Transverse colon (tissue), 4 donors: ENCODE measurements around the gene FCMR. TPM values are rescaled to one million over a fixed set of nuclear protein-coding genes. Genes with fewer than 3 reads are reported as not detected.
"Not testable (repeated sequence)": the region's sequence is repeated elsewhere in the genome, so short reads cannot be mapped to it uniquely, and the experiment has no call there.

Experiments used
- DNase-seq: peaks from one replicate; pipeline ENCODE4 v3.0.0-alpha.2; 2019
- H3K27ac ChIP-seq, 4 donors: fragments of 200-600 bp; sonication (generic); 2 replicates each; pipeline ENCODE4 v1.5.1; 2016 to 2018; ENCODE audit warnings: inconsistent platforms in 4 of 4
- H3K27me3 ChIP-seq: fragments of 200-600 bp; sonication (generic); 2 replicates; pipeline ENCODE4 v1.5.1; 2017; ENCODE audit warnings: inconsistent platforms
- H3K36me3 ChIP-seq, 4 donors: fragments of 200-600 bp; sonication (generic); 2 replicates each; pipeline ENCODE4 v1.5.1; 2017 to 2019; ENCODE audit warnings: inconsistent platforms in 4 of 4
- H3K4me1 ChIP-seq, 4 donors: fragments of 200-600 bp; sonication (generic); 2 replicates each; pipeline ENCODE4 v1.5.1; 2017 to 2020; ENCODE audit warnings: inconsistent platforms in 4 of 4
- H3K4me3 ChIP-seq, 4 donors: fragments of 200-600 bp; sonication (generic); 1 replicate in 1 of 4; 2 replicates in 3 of 4; pipeline versions ENCODE4 v1.5.1 to v1.6.1; 2017 to 2019; ENCODE audit warnings: inconsistent platforms in 4 of 4
- H3K9me3 ChIP-seq, 2 donors: fragments of 200-600 bp; sonication (generic); 2 replicates each; pipeline ENCODE4 v1.5.1; 2017 to 2019; ENCODE audit warnings: inconsistent platforms in 2 of 2
- CTCF ChIP-seq, 5 experiments: fragments of 200-600 bp in 3 of 5; fragments of 450-650 bp in 2 of 5; sonication (generic) in 3 of 5; IDR thresholded peaks; 1 replicate in 2 of 5; 2 replicates in 3 of 5; pipeline ENCODE4 v1.5.1; 2016 to 2017; ENCODE audit warnings: antibody characterized with exemption in 5 of 5, inconsistent platforms in 3 of 5, mild to moderate bottlenecking in 2 of 5, moderate library complexity in 1 of 5
- EP300 ChIP-seq: sonication (generic); formaldehyde crosslinking; IDR thresholded peaks from one replicate; pipeline ENCODE4 v1.6.1; 2017; ENCODE audit warnings: antibody characterized with exemption, low read depth
- POLR2A ChIP-seq: fragments of 450-650 bp; IDR thresholded peaks from one replicate; pipeline ENCODE4 v1.6.1; 2016; ENCODE audit warnings: antibody characterized with exemption, mild to moderate bottlenecking, moderate library complexity
- POLR2AphosphoS5 ChIP-seq, 3 donors: sonication (generic); formaldehyde crosslinking; IDR thresholded peaks; one replicate each; pipeline ENCODE4 v1.6.1; 2016; ENCODE audit warnings: antibody characterized with exemption in 3 of 3
- WGBS, 2 donors: methylation state at CpG; one replicate each; pipeline ENCODE4 v1.1.5; 2018; ENCODE audit warnings: low coverage in 1 of 2; 5-methylcytosine and 5-hydroxymethylcytosine counted together
- in situ Hi-C, 4 donors: fragments of 200-750 bp; cut with MboI; loops; one replicate each; pipeline versions ENCODE4 v1.15.0 to v1.15.1; 2017; ENCODE audit warnings: low sequenced_read_pairs in 3 of 4, low pct_ligation_motif_present in 1 of 4, low pct_unique_long_range_greater_than_20kb in 1 of 4
- intact Hi-C: fragments of 100-400 bp; cut with DNase I; formaldehyde crosslinking; loops from one replicate; pipeline ENCODE4 v1.15.1; 2023; ENCODE audit warnings: low total_unique reads
- total RNA-seq, 4 donors: library from RNA; depleted of rRNA; stranded (reverse); fragments of >200 nt; gene quantifications; one replicate each; pipeline ENCODE4 v1.1.0, GENCODE V29; 2016

The FCMR gene
- total RNA-seq, 4 donors from 2014 or later: 1.00 to 51.6 (median 15.9) TPM

- H3K9me3 ChIP-seq: no peaks in the 10 kb centered on the region
- H3K27ac ChIP-seq: peak overlapping the region; percentile 72 to 78 (median 76)
- H3K27me3 ChIP-seq: no peaks in the 10 kb centered on the region
- WGBS, 2 donors: 60 to 65% methylated on average over 2 to 11 of the region's 11 CpGs
- H3K36me3 ChIP-seq: no peaks in the 10 kb centered on the region
- peaks cover 5 to 40% (median 8%) of the 10 kb centered on the region in 4 donors for H3K4me1 ChIP-seq
- intact Hi-C loops: no loop called here
- in situ Hi-C loops: no loop called here
- peak; percentile 81 for DNase-seq
- no peak overlapping the region for H3K4me3 ChIP-seq
- peak in 1 of 5 experiments; percentile 13 for TF ChIP-seq CTCF (IDR thresholded peaks at IDR 0.05)
- no peak for TF ChIP-seq EP300
- no peak for TF ChIP-seq POLR2A
- peak in 2 of 3 donors; percentile 48 to 55 for TF ChIP-seq POLR2AphosphoS5 (IDR thresholded peaks at IDR 0.05)
Observed at GRCh38 chr1:206925106-206925736, 3.5 kb upstream of the FCMR start.

- peaks cover 5 to 34% (median 8%) of the 10 kb centered on the region in 4 donors for H3K4me1 ChIP-seq
- no peak for TF ChIP-seq EP300
- TF ChIP-seq POLR2A: no peak
- peak overlapping the region; percentile 11 to 77 (median 58) for H3K27ac ChIP-seq
- intact Hi-C loops (no loop called here), in situ Hi-C loops (loop anchor here in 2 of 4 donors (25.0 kb wide), 2 partner anchors 187 to 287 kb away; partner anchors contain the start of gene DYRK3 (in 1 of the 2))
- H3K4me3 ChIP-seq: no peak overlapping the region
- no peaks in the 10 kb centered on the region for H3K27me3 ChIP-seq
- no peak for DNase-seq
- WGBS, 2 donors: 62 to 70% methylated on average over 5 to 8 of the region's 8 CpGs
- H3K9me3 ChIP-seq: no peaks in the 10 kb centered on the region
- H3K36me3 ChIP-seq: no peaks in the 10 kb centered on the region
Observed at GRCh38 chr1:206924592-206925105, 2.9 kb upstream of the FCMR start.

GRCh38 chr1:206923961-206924557 lies 2.3 kb upstream of the FCMR start:
- H3K27me3 ChIP-seq, H3K9me3 ChIP-seq, intact Hi-C loops, DNase-seq, H3K36me3 ChIP-seq, H3K4me3 ChIP-seq: not testable (repeated sequence)
- 78 to 86% methylated on average over 3 to 4 of the region's 4 CpGs for WGBS, 2 donors
- peak overlapping the region in 1 of 4 donors; percentile 68 for H3K27ac ChIP-seq
- peaks cover 5 to 29% (median 8%) of the 10 kb centered on the region in 4 donors for H3K4me1 ChIP-seq
- in situ Hi-C loops: loop anchor here in 2 of 4 donors (25.0 kb wide), 2 partner anchors 187 to 287 kb away; partner anchors contain the start of gene DYRK3 (in 1 of the 2)

GRCh38 chr1:206923009-206923960 lies 1.5 kb upstream of the FCMR start:
- intact Hi-C loops: no loop called here
- Histone ChIP-seq H3K4me3 (no peak overlapping the region), H3K36me3 (no peaks in the 10 kb centered on the region), H3K4me1 (peaks cover under 1 to 26% (median 8%) of the 10 kb centered on the region in 4 donors), H3K27ac (peak overlapping the region; percentile 63 to 77 (median 72)), H3K9me3 (no peaks in the 10 kb centered on the region), H3K27me3 (no peaks in the 10 kb centered on the region)
- peak in 2 of 3 donors; percentile 5 to 35 for TF ChIP-seq POLR2AphosphoS5 (IDR thresholded peaks at IDR 0.05)
- TF ChIP-seq CTCF (IDR thresholded peaks at IDR 0.05): no peak
- TF ChIP-seq POLR2A: peak; percentile 56
- in situ Hi-C loops: loop anchor here in 2 of 4 donors (25.0 kb wide), 2 partner anchors 186 to 286 kb away; partner anchors contain the start of gene DYRK3 (in 1 of the 2)
- peak; percentile 67 for DNase-seq
- WGBS, 2 donors: 57 to 78% methylated on average over 4 to 12 of the region's 12 CpGs
